ENCODE measurements around the gene ETV7. TPM values are rescaled to one million over a fixed set of nuclear protein-coding genes. Genes with fewer than 3 reads are reported as not detected.

ETV7 gene
- total RNA-seq, 6 experiments from 2014 or later = 0.19 to 4.6 (median 0.55) TPM; not detected in 1

DNA sequence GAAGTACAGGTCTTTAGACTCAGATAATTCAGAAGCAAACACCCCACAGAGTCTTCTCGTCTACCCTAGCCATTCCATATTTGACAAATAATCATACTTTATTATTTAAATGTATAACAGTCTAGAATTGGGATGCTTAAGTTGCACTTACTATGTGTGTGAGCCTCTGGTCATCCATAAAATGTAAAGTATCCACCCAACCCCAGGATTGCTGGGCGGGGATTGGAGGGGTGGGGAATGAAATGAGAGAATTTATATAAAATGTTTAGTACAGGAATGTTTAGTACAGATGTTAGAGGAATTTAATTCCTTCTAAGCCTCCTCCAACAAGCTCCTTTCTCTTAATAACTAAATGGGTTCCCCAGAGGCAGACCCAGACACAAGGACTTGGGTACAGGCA is 67.6 kb downstream of the ETV7 start:
- Histone ChIP-seq H3K27me3 (no peaks in the 10 kb centered on the region), H3K4me3 (no peak overlapping the region), H3K9me3 (no peaks in the 10 kb centered on the region), H3K4me1 (no peaks in the 10 kb centered on the region), H3K36me3 (no peaks in the 10 kb centered on the region), H3K27ac (no peak overlapping the region)
- intact Hi-C loops (cut with DNase I) = no loop called here
- no peak for DNase-seq
- TF ChIP-seq, protein P1, sequence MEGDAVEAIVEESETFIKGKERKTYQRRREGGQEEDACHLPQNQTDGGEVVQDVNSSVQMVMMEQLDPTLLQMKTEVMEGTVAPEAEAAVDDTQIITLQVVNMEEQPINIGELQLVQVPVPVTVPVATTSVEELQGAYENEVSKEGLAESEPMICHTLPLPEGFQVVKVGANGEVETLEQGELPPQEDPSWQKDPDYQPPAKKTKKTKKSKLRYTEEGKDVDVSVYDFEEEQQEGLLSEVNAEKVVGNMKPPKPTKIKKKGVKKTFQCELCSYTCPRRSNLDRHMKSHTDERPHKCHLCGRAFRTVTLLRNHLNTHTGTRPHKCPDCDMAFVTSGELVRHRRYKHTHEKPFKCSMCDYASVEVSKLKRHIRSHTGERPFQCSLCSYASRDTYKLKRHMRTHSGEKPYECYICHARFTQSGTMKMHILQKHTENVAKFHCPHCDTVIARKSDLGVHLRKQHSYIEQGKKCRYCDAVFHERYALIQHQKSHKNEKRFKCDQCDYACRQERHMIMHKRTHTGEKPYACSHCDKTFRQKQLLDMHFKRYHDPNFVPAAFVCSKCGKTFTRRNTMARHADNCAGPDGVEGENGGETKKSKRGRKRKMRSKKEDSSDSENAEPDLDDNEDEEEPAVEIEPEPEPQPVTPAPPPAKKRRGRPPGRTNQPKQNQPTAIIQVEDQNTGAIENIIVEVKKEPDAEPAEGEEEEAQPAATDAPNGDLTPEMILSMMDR (IDR thresholded peaks at IDR 0.05) = no peak
- no peak for TF ChIP-seq POLR2A (IDR thresholded peaks at IDR 0.05)
- ATAC-seq = no peak
- 60% methylated on average over 2 of the region's 2 CpGs for WGBS (ENCODE audit: insufficient coverage, low coverage, low lambda C conversion rate, missing lambda C conversion rate)

DNA sequence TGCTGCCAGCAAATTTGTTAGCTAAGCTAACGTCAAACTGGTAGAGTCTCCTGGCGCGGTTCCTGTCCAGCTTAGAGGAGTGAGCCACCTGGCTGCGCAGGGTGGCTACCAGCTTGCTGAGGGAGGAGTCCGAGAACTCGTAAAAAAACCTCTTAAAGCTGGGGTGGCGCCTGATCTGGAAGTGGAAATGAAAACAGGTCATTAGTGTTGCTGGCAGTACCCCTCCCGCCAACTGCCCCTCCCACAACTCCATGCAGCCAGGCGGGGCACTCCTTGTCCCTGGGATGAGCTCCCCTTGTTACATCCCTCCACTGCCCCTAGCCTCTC is 68.1 kb downstream of the ETV7 start:
- no peaks in the 10 kb centered on the region for H3K27me3 ChIP-seq
- H3K9me3 ChIP-seq = no peaks in the 10 kb centered on the region
- ATAC-seq (no peak), DNase-seq (no peak)
- intact Hi-C loops (cut with DNase I) = no loop called here
- no peak overlapping the region for H3K27ac ChIP-seq
- no peaks in the 10 kb centered on the region for H3K36me3 ChIP-seq
- TF ChIP-seq POLR2A (IDR thresholded peaks at IDR 0.05) = no peak
- TF ChIP-seq, protein P1 (IDR thresholded peaks at IDR 0.05) = no peak
- H3K4me1 ChIP-seq = no peaks in the 10 kb centered on the region
- no peak overlapping the region for H3K4me3 ChIP-seq
- 80% methylated on average over 8 of the region's 9 CpGs for WGBS (ENCODE audit: insufficient coverage, low coverage, low lambda C conversion rate, missing lambda C conversion rate)

DNA sequence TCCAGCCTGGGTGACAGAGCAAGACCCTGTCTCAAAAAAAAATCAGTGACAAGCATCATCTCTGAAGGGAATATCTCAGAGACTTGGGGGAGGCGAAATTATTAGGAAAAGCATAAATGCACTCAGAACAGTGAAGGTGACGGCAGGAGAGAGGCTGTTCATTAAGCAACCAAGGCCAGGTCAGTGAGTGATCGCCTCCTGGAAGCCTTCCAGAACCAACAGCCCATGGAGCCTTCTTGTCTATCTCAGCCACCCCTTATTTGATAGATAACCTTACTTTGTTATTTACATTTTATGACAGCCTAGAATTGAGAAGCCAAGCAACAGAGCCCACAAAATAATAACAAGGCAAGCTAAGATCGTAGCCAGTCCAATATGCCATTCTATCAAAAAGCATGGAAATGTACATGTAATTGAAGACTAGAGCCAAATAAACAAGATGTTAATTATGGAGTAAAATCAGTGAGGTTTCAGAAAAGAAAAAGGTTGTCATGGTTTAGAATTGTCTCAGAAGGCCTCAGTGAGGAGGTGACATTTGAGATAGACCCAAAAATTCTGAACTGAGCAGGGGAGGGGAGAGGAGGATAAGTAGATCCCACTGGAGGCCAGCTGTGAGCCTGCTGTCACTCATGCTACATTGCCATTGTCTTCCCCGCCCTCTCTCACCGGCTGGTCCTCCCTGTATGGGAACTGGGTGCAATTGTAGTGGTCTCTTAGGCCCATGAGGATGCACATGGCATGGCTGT is 68.6 kb downstream of the ETV7 start:
- 50% methylated on average over 4 of the region's 6 CpGs for WGBS (ENCODE audit: insufficient coverage, low coverage, low lambda C conversion rate, missing lambda C conversion rate)
- Histone ChIP-seq H3K9me3 (no peaks in the 10 kb centered on the region), H3K36me3 (no peaks in the 10 kb centered on the region), H3K27ac (no peak overlapping the region), H3K4me1 (no peaks in the 10 kb centered on the region), H3K4me3 (no peak overlapping the region), H3K27me3 (no peaks in the 10 kb centered on the region)
- DNase-seq (no peak), ATAC-seq (peak; percentile 44 to 80 (median 54))
- TF ChIP-seq, protein P1 (IDR thresholded peaks at IDR 0.05) = no peak
- no peak for TF ChIP-seq POLR2A (IDR thresholded peaks at IDR 0.05)
- intact Hi-C loops (cut with DNase I) = no loop called here

DNA sequence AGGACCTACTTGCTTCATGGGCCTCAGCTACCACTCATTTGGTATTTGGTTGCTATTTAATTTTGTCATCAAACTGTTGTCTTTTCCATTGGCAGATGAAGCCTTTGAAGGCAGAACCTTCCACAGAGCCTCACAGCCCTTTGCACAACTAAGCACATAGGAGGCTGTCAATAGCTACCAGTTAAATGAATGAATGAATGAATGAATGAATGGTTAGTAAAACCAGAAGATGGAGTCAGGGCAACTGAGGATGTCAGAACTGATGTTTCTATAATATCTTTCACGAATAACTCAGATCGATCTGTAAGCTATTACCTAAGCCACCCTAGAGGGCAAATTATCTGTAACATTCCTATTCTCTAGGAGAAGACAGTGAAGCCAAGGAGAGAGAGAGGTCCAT is 69.8 kb downstream of the ETV7 start:
- no peaks in the 10 kb centered on the region for H3K36me3 ChIP-seq
- TF ChIP-seq, protein P1 (IDR thresholded peaks at IDR 0.05) = no peak
- no peak for TF ChIP-seq POLR2A (IDR thresholded peaks at IDR 0.05)

More for the DNA sequence above, 69.8 kb downstream of the ETV7 start:
- Histone ChIP-seq H3K4me3 (no peak overlapping the region), H3K4me1 (no peaks in the 10 kb centered on the region), H3K27me3 (no peaks in the 10 kb centered on the region), H3K27ac (no peak overlapping the region), H3K9me3 (no peaks in the 10 kb centered on the region)
- intact Hi-C loops (cut with DNase I) = no loop called here
- no peak for DNase-seq
- no peak for ATAC-seq
- 87% methylated on average over 2 of the region's 2 CpGs for WGBS (ENCODE audit: insufficient coverage, low coverage, low lambda C conversion rate, missing lambda C conversion rate)

Other genes with a start within 250 kb of the ETV7 start
- gene BRPF3, start 190.9 kb downstream of the ETV7 start, total RNA-seq = 10 to 100 TPM; 14.2 to 20.8 (median 18.6) TPM
- not detected for gene PNPLA1, start 117.6 kb downstream of the ETV7 start, total RNA-seq
- gene BNIP5, start 50.8 kb downstream of the ETV7 start, total RNA-seq = not detected
- under 1 TPM in 1 of 6 experiments, not detected in 5; 0.11 TPM for gene PXT1, start 55.2 kb upstream of the ETV7 start, total RNA-seq
- 10 to 100 TPM; 24.8 to 48.8 (median 33.5) TPM for gene KCTD20, start 55.3 kb upstream of the ETV7 start, total RNA-seq
- gene STK38, start 159.8 kb upstream of the ETV7 start, total RNA-seq = 10 to 100 TPM; 12.5 to 19.2 (median 16.1) TPM
- 100 to 1,000 TPM in 2 of 6 experiments, 10 to 100 TPM in 4; 36.8 to 103 (median 71.4) TPM for gene SRSF3, start 206.7 kb upstream of the ETV7 start, total RNA-seq

Data from right lobe of liver (tissue), 6 donors.